HG03039 (cell line): Measurements from ENCODE around the gene CSH2.
"Not testable (repeated sequence)": the region's sequence is repeated elsewhere in the genome, so short reads cannot be mapped to it uniquely, and the experiment has no call there.

Experiments used
- ATAC-seq: cut with Tn5 transposase; IDR thresholded peaks from one replicate; pipeline ENCODE4 v1.9.1; 2021; ENCODE audit warnings: mild to moderate bottlenecking, moderate library complexity; ENCODE audit not compliant: unreplicated experiment

CSH2 gene

GRCh38 chr17:63873577-63873976, at the start of gene CSH2:
Gene CSH2, minus strand, starts transcription at chr17:63873677. Its CDS starts 63 bp downstream, at chr17:63873614.
- not testable (repeated sequence) for ATAC-seq

GRCh38 chr17:63922402-63922801, 48.9 kb upstream of the CSH2 start:
- ATAC-seq, result not testable (repeated sequence)

- not testable (repeated sequence) for ATAC-seq
These were observed 47.3 kb upstream of the CSH2 start for GRCh38 chr17:63920779-63921178.

- ATAC-seq, result not testable (repeated sequence)
These were observed 46.6 kb upstream of the CSH2 start for GRCh38 chr17:63920050-63920449.

- ATAC-seq, result peak; percentile 66
These were observed 45.8 kb upstream of the CSH2 start for GRCh38 chr17:63919311-63919723.

- not testable (repeated sequence) for ATAC-seq
These were observed 45.4 kb upstream of the CSH2 start, which contains the start of gene GH1 for GRCh38 chr17:63918789-63919305. Gene GH1, minus strand, starts transcription at chr17:63918839. Its CDS starts 63 bp downstream, at chr17:63918776.

GRCh38 chr17:63918305-63918704, 44.8 kb upstream of the CSH2 start:
- no peak for ATAC-seq

GRCh38 chr17:63917646-63918045, 44.2 kb upstream of the CSH2 start:
- ATAC-seq, result no peak

- not testable (repeated sequence) for ATAC-seq
These were observed 43.7 kb upstream of the CSH2 start for GRCh38 chr17:63917206-63917605.

- no peak for ATAC-seq
These were observed 43.2 kb upstream of the CSH2 start for GRCh38 chr17:63916566-63917185.

- not testable (repeated sequence) for ATAC-seq
These were observed 42.3 kb upstream of the CSH2 start for GRCh38 chr17:63915753-63916152.

- no peak for ATAC-seq
These were observed 41.0 kb upstream of the CSH2 start for GRCh38 chr17:63914471-63914870.

GRCh38 chr17:63911657-63912100, 38.2 kb upstream of the CSH2 start:
- no peak for ATAC-seq

GRCh38 chr17:63911041-63911635, 37.7 kb upstream of the CSH2 start, which contains the start of gene CSHL1:
Gene CSHL1, minus strand, starts transcription at chr17:63911258. Its CDS starts 62 bp downstream, at chr17:63911196.
- ATAC-seq, result no peak

GRCh38 chr17:63910096-63910495, 36.6 kb upstream of the CSH2 start:
- no peak for ATAC-seq

- not testable (repeated sequence) for ATAC-seq
These were observed 36.1 kb upstream of the CSH2 start for GRCh38 chr17:63909586-63909985.

- ATAC-seq, result not testable (repeated sequence)
These were observed 33.8 kb upstream of the CSH2 start for GRCh38 chr17:63907161-63907778.

- ATAC-seq, result not testable (repeated sequence)
These were observed 31.3 kb upstream of the CSH2 start for GRCh38 chr17:63904796-63905195.

GRCh38 chr17:63903787-63904201, 30.3 kb upstream of the CSH2 start:
- ATAC-seq, result not testable (repeated sequence)

GRCh38 chr17:63901971-63902370, 28.5 kb upstream of the CSH2 start:
- ATAC-seq, result not testable (repeated sequence)
